HG02763 (cell line): ENCODE measurements around the gene DIPK1B.

Experiments
- ATAC-seq: cut with Tn5 transposase; IDR thresholded peaks from one replicate; pipeline ENCODE4 v1.9.1; 2021; ENCODE audit warnings: mild to moderate bottlenecking, moderate library complexity; ENCODE audit not compliant: unreplicated experiment

DIPK1B gene

GRCh38 chr9:136673088-136673974 lies 39.0 kb upstream of the DIPK1B start:
- no peak for ATAC-seq

DNA sequence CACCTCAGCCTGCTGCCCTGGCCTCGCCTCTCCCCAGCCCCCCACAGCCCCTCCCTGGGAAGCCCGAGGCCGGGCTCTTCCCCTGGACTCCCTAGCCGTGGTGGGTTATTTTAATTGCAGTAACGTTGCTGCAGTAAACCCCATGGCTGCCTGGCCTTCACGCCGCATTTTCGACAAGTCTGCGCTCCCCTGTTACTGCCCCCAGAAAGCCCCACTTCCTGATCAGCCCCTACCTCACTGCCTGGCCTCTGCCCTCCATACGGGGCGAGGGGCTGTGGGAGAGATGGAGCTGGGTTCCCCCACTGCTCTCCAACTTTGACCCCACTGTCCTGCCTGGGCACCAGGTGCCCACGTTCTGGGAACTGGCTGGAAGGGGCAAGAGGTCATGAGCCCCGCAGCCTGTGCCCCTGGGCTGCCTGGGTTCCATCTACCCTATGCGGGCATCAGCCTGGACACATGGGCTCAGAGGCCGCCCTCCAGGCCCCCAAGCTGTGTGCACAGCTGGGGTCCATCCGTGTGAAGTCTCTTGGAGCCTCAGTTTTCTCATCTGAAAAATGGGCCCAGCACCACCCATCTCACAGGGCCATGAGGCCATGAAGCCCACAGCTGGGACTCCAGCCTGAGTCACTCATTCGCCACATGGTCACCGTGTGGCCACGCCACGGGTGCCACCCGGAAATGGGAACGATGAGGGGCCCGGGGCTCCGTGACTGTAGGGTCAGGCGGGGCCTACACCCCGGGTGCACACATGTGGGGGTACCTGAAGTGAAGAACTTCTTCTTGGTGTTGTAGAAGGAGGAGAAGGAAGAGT lies 38.2 kb upstream of the DIPK1B start:
- no peak for ATAC-seq

GRCh38 chr9:136674786-136675349 lies 37.5 kb upstream of the DIPK1B start:
- ATAC-seq = no peak

- ATAC-seq = no peak
Observed at GRCh38 chr9:136675477-136676296, 36.7 kb upstream of the DIPK1B start.

GRCh38 chr9:136676297-136676794 lies 36.0 kb upstream of the DIPK1B start:
- no peak for ATAC-seq

DNA sequence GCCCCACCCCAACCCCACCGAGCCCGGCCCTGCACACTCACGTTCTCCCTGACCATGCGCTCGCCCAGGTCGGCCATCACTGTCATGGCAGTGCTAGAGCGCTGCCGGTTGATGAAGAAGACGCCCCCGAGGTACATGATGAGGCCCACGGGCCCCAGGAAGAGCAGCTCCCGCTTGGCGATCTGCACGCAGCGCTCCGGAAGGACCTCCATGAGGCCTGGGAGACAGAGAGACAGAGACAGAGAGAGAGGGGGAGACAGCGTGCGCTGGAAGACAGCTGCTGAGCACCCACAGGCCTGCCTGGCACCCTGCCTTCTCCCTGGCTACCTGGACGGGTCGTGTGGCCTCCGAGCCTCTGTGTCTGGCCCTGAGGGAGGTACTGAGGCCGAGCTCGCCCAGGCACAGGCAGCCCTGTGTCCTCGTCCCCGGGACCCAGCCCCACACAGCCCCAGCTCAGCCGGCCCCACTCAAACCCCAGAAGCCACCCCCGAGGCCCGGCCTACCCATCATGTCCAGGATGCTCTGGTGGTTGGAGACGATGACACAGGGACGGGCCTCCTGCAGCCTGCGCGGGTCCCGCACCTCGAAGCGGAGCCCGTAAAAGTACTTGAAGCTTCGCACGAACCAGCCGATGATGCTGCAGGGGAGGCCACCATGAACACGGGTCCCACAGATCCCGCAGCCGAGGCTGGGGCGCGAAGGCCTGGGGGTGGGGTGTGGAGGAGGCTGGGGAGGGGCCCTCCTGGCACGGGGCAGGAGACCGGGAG lies 35.3 kb upstream of the DIPK1B start:
- no peak for ATAC-seq

GRCh38 chr9:136678034-136678433 lies 34.3 kb upstream of the DIPK1B start:
- no peak for ATAC-seq

DNA sequence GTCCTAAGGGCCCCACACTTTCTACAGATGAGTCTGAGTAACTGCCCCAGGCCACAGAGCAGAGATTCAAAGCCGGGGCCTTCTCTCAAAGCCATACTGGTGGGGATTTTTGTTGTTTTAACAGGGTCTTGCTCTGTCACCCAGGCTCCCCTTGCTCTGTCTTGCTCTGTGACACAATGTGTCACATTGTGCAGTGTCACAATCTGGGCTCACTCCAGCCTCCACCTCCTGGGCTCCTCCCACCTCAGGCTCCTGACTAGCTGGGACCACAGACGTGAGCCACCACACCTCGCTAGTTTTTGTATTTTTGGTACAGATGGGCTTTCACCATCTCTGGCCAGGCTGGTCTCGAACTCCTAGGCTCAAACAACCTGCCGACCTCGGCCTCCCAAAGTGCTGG lies 33.7 kb upstream of the DIPK1B start:
- no peak for ATAC-seq

- ATAC-seq = no peak
Observed at GRCh38 chr9:136679431-136679941, 32.9 kb upstream of the DIPK1B start.

- no peak for ATAC-seq
Observed at GRCh38 chr9:136681029-136681428, 31.3 kb upstream of the DIPK1B start.

GRCh38 chr9:136681945-136682699 lies 30.2 kb upstream of the DIPK1B start:
- no peak for ATAC-seq

GRCh38 chr9:136682710-136683109 lies 29.7 kb upstream of the DIPK1B start:
- no peak for ATAC-seq

GRCh38 chr9:136683173-136683745 lies 29.1 kb upstream of the DIPK1B start:
- ATAC-seq = no peak

GRCh38 chr9:136683755-136684154 lies 28.6 kb upstream of the DIPK1B start:
- ATAC-seq = no peak

DNA sequence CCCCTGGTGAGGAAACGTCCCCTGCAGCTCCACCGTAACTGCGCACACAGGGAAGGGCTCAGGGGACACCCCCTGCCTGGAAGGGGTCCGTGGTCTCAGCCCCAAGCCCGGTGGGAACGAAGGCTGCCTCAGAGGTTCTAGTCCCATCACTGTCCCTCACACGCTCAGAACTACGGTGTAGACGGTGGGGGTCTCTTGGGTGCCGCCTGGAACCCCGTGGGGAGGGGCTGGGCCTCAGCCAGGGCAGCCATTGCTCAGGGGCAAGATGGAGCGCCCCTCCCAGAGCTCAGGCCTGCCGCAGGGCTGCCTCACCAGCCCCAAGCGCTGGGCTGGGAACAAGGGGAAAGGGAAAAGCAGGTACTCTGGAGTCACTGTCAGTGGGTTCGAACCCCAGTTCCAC lies 28.0 kb upstream of the DIPK1B start:
- ATAC-seq = no peak

DNA sequence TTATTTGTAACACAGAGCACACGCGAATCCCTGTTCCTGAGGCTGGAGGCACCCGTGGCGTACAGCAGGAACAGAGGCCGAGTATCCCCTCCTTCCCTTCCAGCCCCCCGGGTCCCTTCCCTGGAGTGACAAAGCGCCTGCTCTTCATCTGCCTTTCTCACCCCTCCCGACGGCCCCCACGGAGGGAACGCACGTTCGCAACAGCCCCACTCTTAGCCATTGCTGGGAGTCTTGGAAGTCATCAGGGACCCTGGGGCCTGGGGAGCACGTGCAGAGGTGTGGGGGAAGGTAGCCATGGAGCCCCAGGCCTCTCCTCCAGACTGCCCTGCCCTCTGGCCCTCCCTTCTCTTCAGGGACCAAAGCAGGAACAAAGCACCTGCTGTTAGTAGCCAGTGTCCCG lies 27.6 kb upstream of the DIPK1B start:
- ATAC-seq = no peak

DNA sequence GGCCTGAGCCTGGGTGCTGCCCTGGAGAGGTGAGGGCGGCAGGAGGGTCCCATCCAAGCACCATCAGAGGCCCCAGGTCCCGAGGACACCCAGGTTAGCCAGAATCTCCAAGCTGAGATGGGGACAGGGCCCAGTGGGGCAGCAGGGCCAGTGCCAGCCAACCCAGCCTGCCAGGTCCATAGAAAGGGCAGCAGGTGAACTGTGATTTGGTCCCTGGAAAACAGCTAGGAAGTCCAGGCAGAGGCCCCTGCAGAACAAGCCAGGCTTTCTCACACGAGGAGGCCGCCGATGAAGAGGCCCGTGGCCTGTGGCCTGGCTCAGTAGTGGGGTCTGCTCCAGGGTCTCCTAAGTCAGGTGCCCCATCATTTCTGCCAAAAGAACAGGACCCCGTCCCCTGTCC lies 27.2 kb upstream of the DIPK1B start:
- no peak for ATAC-seq

- no peak for ATAC-seq
Observed at GRCh38 chr9:136685790-136686533, 26.4 kb upstream of the DIPK1B start.
